Measurements from ENCODE around the gene PDZRN4. TPM values are rescaled to one million over a fixed set of nuclear protein-coding genes. Genes with fewer than 3 reads are reported as not detected.

PDZRN4 gene
- total and polyA plus RNA-seq, 2 of the 4 experiments (the other 2 are of a cell fraction) = not detected

DNA sequence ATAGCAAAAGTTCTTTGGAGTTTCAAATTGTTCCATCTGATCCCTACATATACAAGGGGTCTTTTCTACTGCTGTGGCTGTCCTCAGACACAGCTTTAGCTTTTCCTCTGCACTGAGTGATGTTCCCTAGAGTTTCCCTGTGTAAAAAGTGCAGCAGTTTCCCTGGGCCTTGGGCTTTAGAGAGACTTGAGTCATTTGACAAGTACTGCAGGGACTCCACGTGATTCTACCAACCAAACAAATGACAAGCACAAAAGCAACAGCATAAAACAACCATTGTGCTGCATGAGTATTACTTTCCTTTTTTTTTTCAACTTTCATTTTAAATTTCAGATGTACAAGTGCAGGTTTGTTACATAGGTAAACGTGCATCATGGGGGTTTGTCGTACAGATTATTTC, 272.8 kb downstream of the PDZRN4 start:
- Histone ChIP-seq H3K23ac (ENCODE audit: low read depth, low read length) (no peak overlapping the region), H3K79me1 (ENCODE audit: low read depth in 1 of 2, low read length in 2 of 2) (no peaks in the 10 kb centered on the region), H2BK20ac (ENCODE audit: low read depth, low read length) (no peak overlapping the region), H3K27me3 (ENCODE audit: control insufficient read depth, insufficient read depth, low read length) (no peaks in the 10 kb centered on the region), H3K27ac (ENCODE audit: insufficient read depth, low read length) (no peak overlapping the region), H3K9ac (ENCODE audit: low read depth, low read length) (no peak overlapping the region), H3K4me1 (ENCODE audit: control insufficient read depth, insufficient read depth, low read length) (no peaks in the 10 kb centered on the region), H3K4me2 (ENCODE audit: low read depth, low read length) (no peak overlapping the region), H2BK120ac (ENCODE audit: low read depth, low read length) (no peak overlapping the region), H3K36me3 (ENCODE audit: control insufficient read depth, insufficient read depth, low read length) (no peaks in the 10 kb centered on the region), H4K20me1 (ENCODE audit: insufficient read depth, low read length) (no peaks in the 10 kb centered on the region), H3K18ac (ENCODE audit: low read depth, low read length) (no peak overlapping the region), H4K5ac (ENCODE audit: low read depth, low read length) (no peak overlapping the region), H3K56ac (ENCODE audit: extremely low read depth, insufficient read depth, low read length) (no peak overlapping the region), H3K9me3 (ENCODE audit: control insufficient read depth, insufficient read depth, low read length) (no peaks in the 10 kb centered on the region), H3K14ac (replicated peaks; ENCODE audit: low read depth, low read length) (no peak overlapping the region), H4K91ac (ENCODE audit: insufficient read depth, low read depth, low read length) (no peak overlapping the region), H2AFZ (replicated peaks; ENCODE audit: low read length, poor library complexity) (no peak overlapping the region), H3K4me3 (ENCODE audit: insufficient read depth, low read depth, low read length) (no peak overlapping the region), H3K9me1 (ENCODE audit: insufficient read depth, low read length) (no peaks in the 10 kb centered on the region), H2AK5ac (ENCODE audit: low read depth, low read length) (no peak overlapping the region), H2AK9ac (replicated peaks; ENCODE audit: low read depth, low read length, poor library complexity) (no peak overlapping the region), H3K4ac (ENCODE audit: low read depth, low read length) (no peak overlapping the region), H2BK15ac (ENCODE audit: low read depth, low read length) (no peak overlapping the region), H2BK5ac (ENCODE audit: low read depth, low read length, poor library complexity, severe bottlenecking) (no peak overlapping the region), H4K8ac (ENCODE audit: low read depth in 2 of 2, low read length in 2 of 2) (no peak overlapping the region)
- ChIA-PET CTCF (no interaction called here), POLR2A (ENCODE audit: unreplicated experiment) (no interaction called here)
- no TSS peak for BruUV-seq (replicated peaks)
- dilution Hi-C loops (cut with HindIII; ENCODE audit: low sequenced_read_pairs, unreplicated experiment) (no loop called here), in situ Hi-C loops (cut with MboI; ENCODE audit: low sequenced_read_pairs) (no loop called here), intact Hi-C loops (cut with micrococcal nuclease) (no loop called here)
- TF ChIP-seq BHLHE40 (IDR thresholded peaks at IDR 0.05; ENCODE audit: low read depth, low read length) (no peak), RCOR1 (IDR thresholded peaks at IDR 0.05; ENCODE audit: insufficient replicate concordance, low read length) (no peak), FOS (IDR thresholded peaks at IDR 0.05; ENCODE audit: low read depth, low read length) (no peak), MXI1 (IDR thresholded peaks at IDR 0.05; ENCODE audit: borderline replicate concordance, low read depth, low read length) (no peak), MAZ (IDR thresholded peaks at IDR 0.05; ENCODE audit: borderline replicate concordance, low read depth, low read length) (no peak), MAFK (IDR thresholded peaks at IDR 0.05; ENCODE audit: low read depth, low read length) (no peak), USF2 (IDR thresholded peaks at IDR 0.05; ENCODE audit: low read depth, low read length) (no peak), RFX5 (IDR thresholded peaks at IDR 0.05; ENCODE audit: low read depth, low read length) (no peak), POLR2A (IDR thresholded peaks at IDR 0.05; ENCODE audit: low read depth, low read length) (no peak), RAD21 (IDR thresholded peaks at IDR 0.05; ENCODE audit: low read length) (no peak)
- TF ChIP-seq, protein P1, sequence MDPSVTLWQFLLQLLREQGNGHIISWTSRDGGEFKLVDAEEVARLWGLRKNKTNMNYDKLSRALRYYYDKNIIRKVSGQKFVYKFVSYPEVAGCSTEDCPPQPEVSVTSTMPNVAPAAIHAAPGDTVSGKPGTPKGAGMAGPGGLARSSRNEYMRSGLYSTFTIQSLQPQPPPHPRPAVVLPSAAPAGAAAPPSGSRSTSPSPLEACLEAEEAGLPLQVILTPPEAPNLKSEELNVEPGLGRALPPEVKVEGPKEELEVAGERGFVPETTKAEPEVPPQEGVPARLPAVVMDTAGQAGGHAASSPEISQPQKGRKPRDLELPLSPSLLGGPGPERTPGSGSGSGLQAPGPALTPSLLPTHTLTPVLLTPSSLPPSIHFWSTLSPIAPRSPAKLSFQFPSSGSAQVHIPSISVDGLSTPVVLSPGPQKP (IDR thresholded peaks at IDR 0.05; ENCODE audit: borderline replicate concordance, low read depth, low read length) = no peak
- TF ChIP-seq, protein P2, sequence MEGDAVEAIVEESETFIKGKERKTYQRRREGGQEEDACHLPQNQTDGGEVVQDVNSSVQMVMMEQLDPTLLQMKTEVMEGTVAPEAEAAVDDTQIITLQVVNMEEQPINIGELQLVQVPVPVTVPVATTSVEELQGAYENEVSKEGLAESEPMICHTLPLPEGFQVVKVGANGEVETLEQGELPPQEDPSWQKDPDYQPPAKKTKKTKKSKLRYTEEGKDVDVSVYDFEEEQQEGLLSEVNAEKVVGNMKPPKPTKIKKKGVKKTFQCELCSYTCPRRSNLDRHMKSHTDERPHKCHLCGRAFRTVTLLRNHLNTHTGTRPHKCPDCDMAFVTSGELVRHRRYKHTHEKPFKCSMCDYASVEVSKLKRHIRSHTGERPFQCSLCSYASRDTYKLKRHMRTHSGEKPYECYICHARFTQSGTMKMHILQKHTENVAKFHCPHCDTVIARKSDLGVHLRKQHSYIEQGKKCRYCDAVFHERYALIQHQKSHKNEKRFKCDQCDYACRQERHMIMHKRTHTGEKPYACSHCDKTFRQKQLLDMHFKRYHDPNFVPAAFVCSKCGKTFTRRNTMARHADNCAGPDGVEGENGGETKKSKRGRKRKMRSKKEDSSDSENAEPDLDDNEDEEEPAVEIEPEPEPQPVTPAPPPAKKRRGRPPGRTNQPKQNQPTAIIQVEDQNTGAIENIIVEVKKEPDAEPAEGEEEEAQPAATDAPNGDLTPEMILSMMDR (conservative IDR thresholded peaks at IDR 0.05; ENCODE audit: low read depth, low read length) = no peak
- DNase-seq (no peak), ATAC-seq (ENCODE audit: low read depth) (no peak)
- WGBS, 2 experiments (ENCODE audit: extremely low coverage in 2 of 2, insufficient read length in 1 of 2) = 20% methylated on average over 1 of the region's 3 CpGs; no CpG with 5 or more reads in 1 of the 2 experiments

Measured in IMR-90 (cell line).